GM04503 (cell line): ENCODE results near the gene MICALL2.
A peak's percentile ranks its signal among the peaks of the same experiment; 100 is the strongest.

Source experiments
- DNase-seq: peaks from one replicate; pipeline ENCODE4 v3.0.0-alpha.2; 2012; ENCODE audit warnings: low read depth

MICALL2 gene

GRCh38 chr7:1468203-1468602, 8.9 kb upstream of the MICALL2 start:
- DNase-seq, result no peak

DNA sequence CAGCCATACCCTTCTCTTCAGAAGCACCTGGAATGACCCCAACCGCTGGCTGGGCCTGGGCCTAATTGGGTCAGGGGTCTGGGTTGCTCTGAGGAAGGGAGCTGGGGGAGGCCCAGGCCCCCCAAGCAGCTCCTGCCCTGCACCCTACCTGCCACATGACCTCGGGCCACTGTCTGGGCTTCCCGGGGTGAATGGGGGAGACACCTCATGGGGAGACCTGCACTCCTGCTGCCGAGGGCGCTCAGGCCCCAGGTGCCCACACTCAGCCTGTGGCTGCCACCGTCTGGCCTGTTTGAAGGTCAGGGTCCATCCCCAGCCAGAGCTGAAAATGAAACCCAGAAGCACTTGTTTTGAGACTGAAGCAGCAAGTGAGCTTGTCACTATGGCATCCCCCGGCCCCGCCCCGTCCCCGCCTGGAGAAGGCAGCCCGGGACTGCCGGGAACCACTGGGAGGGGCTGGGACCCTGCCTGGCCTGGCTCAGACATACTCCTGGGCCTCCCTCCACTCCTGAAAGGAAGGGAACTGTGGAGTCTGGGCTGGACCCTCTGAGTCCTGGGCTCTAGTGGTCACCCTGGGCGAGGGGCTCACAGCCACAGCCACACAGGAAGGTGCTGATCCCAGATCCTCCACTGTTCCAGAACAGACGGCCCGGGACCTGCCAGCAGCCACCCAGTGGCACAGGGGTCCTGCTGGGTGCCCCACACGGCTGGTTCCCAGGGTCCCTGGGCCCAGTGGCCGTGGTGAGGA, 7.4 kb upstream of the MICALL2 start:
- DNase-seq, result no peak

- no peak for DNase-seq
Observed at GRCh38 chr7:1464694-1465093, 5.4 kb upstream of the MICALL2 start.

DNA sequence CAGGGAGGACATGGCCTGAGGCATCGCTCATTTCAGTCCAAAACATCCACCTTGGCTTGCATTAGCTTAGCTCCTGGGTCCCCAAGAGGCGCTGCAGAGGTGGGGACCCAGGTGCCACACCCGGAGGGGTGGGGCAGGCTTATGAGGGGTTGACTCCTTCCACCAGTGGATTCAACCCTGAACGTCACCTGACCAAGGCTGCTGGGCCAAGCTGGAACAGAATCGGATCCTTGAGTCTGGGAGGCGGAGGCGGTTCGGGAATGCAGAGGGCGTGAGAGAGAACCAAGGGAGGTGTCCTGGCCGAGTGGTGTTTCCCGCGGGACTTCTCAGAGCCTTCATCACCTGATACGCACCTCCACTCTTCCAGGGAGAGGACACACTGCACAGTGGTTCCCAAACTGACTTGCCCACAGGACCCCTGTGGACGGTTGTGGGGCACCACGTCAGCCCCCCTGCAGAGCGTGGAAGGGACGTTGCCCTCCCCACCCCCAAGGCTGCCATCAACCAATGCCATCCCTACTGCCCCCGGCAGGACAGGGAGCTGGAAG, 4.5 kb upstream of the MICALL2 start:
- no peak for DNase-seq

GRCh38 chr7:1461646-1462375, 2.5 kb upstream of the MICALL2 start:
- DNase-seq, result no peak

- DNase-seq, result peak; percentile 53
Observed at GRCh38 chr7:1460821-1461645, 1.8 kb upstream of the MICALL2 start.

DNA sequence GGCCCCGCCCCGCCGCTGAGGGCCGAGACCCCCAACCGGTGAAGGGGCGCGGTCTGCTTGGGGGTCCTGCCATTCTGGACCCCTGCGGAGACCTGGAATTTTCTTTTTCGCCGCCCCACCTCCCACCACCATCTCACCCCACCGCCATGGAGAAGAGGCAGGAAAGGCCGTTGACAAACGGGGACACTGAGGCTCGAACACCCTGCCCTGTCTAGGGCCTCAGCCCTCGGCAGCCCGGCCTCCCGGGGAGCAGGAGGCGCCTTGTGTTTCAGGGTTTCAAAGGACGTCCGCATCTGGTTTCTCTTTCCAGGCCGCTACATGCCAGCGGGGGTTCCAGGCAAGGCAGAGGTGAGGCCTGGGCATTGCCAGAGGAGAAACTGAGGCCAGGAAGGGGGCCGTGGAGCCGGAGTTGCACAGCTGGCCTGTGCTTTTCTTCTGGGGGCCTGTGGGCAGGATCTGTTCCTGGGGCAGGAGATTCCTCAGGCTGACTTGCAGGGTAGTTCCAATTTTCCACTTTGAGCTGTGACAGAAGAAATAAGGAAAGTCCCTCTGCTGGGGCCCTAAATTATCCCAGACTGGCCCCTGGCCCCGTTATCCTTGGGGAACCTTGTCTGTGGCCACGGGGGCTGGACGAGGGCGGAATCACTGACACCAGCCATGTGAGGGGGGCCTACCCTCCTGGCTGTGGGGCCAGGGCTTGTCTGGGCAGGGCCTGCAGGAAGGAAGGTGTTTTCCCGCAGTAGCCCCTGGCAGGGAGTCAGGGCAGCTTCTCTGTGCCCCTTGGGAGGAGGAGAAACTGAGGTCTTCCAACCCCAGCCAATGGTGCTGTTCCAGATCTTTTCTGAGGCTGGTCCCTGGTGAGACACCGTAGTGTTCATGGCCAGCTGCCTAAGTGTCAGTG, 900 bp upstream of the MICALL2 start:
- no peak for DNase-seq

GRCh38 chr7:1459512-1459892, 232 bp upstream of the MICALL2 start:
- peak; percentile 77 for DNase-seq

DNA sequence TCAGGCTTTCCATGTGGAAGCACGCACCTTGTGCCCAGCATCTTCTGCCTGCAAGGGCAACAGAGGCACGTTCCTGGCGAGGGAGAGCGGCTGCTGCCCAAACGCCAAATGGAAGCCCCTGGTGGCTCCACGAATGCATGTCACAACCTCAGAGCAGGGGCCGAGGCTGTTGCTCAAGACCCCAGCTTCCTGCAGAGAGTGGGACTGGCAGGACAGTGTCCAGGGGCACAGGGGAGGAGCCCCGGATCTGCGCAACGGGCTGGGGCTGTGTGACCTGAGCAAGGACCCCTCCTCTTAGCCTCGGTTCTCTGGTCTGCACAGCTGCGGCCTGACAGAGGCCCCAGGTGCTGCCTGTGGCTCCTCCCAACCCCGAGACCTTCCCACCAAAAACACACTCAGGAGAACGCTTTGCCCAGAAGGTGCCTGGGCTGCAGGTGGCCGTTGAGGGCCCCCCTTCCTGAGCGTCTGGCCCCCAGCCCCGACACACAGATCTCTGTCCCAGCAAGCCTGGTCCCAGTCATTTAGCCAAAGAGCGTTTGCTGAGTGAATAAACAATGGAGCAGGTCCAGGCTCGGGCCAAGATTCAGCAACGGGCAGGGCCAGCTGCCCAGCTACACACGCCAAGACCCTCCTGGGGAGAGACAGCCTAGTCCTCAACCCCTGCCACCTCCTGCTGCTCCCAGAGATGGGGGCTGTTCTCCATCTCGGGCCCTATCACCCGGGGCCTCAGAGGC, 1.2 kb downstream of the MICALL2 start:
- no peak for DNase-seq

DNA sequence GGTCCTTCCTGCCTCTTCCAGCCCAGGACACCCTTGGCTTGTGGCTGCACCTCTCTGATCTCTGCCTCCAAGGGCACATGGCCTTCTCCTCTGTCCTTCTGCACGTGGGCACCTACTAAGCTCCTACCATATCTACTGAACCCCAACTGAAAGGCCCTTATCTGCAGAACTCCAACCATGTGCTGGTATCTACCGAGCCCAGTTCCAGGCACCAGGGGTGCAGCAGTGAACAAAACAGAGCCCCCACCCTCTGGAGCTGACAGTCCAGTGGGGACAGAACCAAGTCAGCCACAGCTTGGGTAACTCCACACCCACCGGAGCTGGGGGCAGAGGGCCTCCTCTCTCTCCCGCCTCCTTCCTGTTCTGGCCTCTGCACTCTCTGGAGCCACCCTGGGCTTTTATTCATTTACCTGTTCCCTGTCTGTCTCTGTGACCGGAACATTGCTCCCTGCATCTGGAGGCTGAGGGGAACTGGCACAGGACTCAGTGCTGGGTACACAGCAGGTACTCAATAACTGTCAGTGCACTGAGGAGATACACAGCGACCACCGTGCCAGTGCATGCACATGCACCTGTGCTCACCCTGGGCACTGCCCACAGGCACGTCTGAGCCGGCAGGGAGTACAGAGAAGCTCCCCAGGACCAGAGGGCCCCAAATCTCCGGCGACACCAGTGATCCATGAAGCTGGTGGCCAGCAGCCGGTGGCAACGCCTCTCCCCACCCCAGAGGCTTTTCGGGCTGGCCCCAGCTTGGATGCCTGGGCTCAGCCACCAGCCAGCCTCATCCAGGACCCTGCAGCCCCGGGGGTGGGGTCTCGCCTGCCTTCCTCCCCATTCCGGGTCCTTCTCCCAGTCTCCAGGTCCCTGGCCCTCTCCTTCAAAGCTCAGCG, 2.0 kb downstream of the MICALL2 start:
- DNase-seq, result no peak

- no peak for DNase-seq
Observed at GRCh38 chr7:1455955-1456354, 3.3 kb downstream of the MICALL2 start.

DNA sequence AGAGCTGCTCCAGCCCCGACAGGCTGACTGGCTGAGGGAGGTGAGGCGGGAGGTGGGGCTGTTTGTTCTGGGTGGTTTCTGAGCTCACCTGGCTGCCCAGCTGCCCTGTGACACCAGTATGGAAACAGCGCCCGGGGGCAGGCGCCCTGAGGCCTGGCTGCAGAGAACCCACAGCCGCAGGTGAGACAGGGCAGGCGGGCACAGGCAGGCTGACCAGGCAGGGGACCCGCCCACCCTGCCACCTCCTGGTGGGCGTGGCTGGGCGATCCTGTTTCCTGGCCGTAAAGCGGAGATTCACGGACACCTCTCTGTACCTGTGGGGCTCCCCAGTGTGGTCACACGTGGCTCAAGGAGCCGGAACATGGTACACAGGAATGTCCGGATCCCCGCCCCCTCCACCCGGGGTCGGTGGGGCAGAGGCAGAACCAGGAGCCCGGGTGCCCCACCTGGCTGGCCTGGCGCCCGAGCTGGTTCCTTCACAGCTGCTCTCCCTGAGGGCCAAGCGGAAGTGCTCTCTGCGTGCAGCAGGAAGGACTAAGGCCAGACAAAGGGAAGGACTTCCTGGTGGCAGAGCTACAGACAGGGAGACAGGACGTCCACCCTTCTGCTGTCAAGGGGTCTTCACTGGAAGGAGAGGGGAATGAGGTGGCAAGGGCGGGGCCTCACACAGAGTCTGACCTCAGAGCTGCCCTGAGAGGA, 3.9 kb downstream of the MICALL2 start:
- no peak for DNase-seq

DNA sequence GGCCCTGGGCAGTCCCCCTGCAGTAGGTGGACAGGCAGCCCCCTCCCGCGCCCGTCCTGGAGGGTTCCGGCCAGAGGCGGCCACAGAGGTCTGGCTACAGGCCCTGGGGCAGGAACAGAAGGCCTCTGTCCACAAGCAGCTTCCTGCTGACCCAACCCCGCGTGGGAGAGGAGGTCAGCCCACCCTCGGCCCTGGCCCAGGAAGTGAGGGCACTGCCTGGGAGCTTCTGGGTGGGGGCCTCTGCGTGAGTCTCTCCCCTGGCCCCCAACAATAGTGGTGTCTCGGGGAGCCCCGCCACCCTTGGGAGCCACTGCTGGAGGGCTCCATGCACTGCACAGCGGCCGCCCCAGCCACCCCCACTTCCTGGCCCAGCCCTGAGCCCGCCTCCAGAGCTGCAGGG, 4.7 kb downstream of the MICALL2 start:
- DNase-seq, result no peak

DNA sequence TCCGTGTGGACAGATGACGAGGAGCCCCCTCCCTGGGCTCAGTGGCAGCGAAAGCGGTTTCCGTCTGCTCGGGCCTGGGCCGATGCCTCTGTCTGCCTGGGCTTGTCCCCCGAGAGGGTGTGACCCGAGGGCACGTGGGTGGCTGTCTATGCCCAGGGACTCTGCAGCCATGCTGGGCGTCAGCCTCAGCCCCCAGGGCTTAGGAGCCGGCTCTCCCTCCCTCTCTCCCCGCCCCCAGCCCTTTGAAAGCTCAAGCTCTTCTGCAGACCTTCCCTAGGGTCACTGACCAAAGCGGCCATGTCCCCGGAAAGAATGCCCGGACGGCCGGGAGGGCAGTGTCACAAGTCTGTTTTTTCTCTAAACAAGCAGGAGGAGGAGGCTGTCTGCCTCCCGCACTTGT, 7.1 kb downstream of the MICALL2 start:
- no peak for DNase-seq

DNA sequence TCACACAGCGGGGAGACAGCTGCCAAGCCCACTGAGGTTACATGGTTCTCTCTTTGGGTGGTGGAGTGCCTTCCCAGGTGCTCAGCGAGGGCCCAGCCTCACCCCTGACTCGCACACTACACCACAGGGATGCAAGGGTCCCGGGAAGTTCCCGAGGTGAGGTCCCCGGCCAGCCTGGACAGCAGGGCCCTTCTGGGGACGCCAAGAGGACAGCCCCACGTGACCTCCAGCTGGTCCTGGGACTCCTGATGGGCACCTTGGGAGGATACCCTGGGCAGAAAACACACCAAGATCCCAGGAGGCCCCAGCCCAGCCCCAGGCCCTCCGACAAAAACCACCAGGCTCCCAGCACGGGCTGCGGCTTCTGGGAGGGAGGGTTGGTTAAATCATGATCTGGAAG, 8.3 kb downstream of the MICALL2 start:
- DNase-seq, result no peak

GRCh38 chr7:1450431-1450830, 8.8 kb downstream of the MICALL2 start:
- DNase-seq, result no peak

GRCh38 chr7:1449951-1450350, 9.3 kb downstream of the MICALL2 start:
- no peak for DNase-seq

DNA sequence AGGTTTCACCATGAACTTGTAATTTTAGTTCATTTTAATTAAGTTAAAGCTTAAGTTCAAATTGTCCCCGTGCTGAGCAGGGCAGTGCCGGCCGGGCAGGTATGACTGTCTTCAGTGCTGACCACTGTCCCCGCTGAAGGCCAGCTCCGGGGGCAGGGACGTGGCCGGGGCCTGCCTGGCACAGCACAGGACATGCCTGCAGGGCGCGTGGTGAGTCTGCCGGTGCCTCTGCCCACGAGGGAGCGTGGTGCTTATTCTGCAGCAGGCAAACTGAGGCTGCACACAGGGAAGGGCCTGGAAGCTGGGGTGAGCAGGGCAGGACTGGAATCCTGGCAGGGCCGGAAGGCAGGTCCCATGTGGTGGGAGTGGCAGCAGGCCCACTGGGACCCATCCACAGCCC, 9.8 kb downstream of the MICALL2 start:
- no peak for DNase-seq

DNA sequence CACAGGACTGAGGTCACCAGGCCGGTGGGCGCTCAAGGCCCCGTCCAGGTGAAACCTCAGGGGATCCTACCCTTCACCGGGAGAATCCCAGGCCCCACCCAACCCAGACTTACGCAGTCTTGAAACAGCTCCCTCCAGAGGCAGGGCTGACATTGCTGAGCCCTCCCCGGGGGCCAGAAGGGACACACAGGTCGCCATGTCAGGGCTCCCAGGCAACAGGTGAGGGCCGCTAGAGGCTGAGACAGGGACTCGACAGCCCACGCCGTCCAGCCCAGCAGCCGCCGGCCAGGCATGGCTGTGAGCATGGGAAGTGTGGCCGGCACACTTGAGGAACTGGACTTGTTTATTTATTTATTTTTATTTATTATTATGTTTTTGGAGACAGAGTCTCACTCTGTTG, 10.3 kb downstream of the MICALL2 start:
- DNase-seq, result no peak
